ENCODE data around the gene C16orf92.
A peak's percentile ranks its signal among the peaks of the same experiment; 100 is the strongest.
"Not testable (repeated sequence)": the region's sequence is repeated elsewhere in the genome, so short reads cannot be mapped to it uniquely, and the experiment has no call there.

Gene C16orf92

DNA sequence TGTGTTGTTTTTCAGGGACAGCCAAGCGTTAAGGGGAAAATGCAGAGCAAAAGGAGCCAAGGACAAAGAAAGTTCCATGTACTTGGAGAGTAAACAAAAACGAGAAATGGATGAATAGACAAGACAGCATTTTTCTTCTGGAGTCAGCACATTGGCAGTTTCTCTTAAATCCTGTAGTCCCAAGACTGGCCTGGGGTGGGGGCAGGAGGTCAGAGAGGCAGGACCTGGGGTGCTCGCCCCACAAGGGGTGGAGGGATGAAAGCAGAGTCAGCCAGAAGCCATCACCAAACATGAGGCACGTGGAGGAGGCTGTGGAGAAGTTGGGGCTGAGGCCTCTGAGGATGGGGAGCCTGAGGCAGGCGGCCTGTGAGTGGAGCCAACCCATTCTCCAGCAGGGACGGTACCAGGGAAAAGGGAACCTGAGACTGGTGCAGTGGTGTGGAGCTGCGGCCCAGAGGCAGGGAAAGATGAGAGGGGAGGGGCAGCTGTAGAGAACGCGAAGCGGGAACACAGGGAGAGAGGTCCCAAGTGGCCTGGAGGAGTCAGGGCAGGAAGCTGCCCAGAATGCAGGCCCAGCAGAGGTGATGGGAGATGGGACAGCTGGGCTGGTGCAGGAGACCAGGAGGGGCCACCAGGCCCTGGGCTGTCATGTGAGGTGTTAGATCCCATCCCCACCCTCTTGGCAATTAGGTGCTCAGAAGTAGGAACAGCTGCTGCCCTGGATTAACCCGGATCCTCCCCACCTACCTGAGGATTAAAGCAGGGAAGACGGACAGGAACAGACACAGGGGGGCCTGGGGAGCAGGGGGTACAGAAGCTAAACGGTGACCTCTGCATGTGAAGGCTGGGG, 4.8 kb downstream of the C16orf92 start:
- no peak for DNase-seq

DNA sequence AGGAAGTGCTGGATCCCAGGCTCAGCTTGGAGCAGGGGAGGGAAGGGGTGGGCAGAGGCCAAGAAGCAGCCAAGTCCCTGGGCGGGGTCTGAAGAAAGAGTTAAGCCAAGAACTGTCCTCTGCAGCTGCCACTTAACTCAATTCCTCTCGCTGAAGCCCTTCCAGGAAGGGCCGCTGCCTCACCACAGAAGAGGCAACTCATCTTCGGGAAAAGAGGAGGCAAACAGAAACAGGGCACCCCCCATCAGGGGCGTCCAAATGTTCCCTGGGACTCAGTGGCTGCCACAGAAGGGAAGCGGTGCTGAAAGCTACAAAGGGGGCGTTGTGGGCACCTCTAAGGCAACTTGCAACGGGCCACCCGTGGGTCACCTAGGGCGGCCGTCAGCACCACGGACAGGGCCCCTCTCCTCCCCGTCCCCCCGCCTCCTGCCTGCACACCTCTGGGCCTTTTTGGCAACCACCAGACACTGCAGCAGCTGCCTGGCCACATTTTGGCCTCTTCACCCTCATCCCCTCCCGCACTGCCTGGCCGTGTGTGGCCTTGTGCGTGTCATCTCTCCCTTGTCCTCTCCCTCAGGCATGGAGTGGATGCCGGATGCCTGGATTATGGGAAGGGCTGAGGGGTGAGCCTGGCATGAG, 5.6 kb downstream of the C16orf92 start:
- no peak for DNase-seq

DNA sequence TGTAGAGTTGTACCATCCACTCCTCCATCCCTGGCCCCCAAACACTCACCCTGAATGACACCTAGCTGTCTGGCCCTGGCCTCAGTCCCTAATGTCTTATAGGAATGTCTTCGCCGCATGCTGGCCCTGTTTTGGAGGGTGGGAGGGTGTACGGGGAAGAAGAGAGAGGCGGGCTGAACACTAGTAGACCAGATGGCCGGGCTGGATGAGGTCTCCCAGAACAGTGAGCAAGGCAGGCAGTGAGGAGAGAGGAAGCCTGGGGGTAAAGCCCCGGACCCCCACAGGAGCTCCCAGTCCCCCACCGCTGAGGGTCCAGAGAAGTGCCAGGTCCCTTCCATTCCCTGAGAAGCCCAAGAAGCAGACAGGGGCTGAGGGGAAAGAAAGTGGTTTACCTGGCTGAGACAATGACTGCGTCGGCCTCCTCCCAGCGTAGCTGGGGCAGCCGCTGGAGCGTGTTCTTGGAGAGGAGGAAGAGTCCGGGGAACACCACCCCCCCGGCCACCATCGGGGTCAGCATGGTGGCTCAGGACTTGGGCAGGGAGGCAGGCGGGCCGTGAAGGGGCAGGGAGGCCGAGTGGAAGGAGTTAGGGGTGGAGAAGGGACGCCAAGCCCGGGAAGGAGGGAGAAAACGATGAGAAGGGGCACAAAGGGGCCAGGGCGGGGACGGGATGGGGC, 7.2 kb downstream of the C16orf92 start:
- no peak for DNase-seq

DNA sequence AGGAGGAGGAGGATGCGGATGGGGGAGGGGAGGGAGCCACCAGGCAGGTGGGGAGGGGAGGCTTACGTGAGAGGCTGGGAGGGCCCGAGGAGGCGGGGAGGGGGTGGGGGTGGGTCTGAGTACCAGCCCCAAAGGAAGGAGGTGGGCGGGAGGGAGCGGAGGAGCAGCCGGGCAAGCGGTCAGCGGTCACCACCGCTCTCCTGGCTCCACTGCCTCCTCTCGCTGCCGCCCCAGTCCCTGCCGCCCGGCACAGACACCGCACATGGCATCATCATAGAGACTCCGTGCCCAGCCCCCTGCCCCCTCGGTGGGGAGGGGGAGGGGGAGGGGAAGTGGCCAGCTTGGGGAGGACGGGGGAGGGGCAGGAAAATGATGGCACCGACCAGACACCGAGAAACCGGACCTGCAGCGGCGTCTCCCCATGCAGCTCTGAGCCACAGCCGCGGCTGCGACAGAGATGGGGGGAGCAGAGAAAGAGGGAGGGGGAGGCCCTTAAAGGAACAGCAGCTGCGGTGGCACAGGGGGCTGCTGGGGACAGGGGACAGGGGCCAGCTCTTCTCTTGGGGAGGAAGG, 7.9 kb downstream of the C16orf92 start, which contains the start of gene TLCD3B:
Gene TLCD3B (minus strand): TSS at position 431 of the 573 bp plus-strand sequence. CDS start 744 bp downstream, outside the sequence.
- DNase-seq = peak; percentile 73

DNA sequence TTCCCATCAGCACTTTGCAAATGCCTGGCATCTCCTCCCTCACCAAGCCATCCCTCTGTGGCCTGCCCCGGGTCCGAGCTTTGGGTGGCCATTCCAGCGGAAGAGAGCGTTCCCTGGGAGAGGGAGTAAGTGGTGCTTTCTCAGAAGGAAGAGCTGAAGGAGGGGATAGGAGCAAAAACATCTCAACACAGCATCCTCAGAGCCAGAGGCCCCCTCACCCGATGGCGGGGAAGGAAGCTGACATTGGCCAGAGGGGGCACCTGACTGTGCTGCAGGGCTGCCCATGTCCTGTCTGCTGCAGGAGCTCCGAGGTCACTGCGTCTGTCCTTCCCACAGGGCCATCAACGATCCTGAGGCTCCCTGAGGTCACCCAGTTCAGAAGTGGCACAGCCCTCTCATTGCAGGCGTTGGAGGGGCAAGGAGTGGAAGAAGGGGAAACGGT, 8.5 kb downstream of the C16orf92 start:
- peak; percentile 30 for DNase-seq

DNA sequence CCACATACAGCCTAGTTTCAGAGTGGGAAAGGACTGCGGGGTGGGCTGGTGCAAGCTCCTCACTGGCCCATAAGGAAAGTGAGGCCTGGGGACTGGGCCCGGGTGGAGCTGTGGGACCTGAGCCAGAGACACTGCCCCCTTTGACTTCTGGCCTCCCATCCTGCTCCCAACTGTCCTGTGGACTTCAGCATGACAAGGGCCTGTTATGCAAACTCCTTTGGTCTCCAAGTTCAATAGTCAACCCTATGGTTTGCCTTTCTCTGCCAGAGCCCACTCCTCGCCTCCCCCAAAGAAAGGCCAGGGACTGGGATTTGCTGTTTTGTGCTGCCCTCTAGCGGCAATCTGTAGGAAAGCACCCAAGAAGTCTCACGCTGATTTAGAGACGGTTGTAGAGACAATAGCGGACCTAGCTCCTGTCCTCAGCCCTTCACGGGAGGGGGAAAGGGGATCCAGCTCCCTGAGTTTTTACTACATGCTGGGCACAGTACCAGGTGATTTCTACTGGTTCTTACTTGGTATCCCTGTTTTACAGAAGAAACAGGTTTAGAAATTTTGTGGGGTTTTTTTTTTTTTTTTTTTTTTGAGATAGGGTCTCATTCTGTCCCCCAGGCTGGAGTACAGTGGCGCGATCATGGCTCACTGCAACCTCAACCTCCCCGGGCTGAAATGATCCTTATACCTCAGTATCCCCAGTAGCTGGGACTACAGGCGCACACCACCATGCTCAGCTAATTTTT, 9.3 kb downstream of the C16orf92 start:
- peak; percentile 85 for DNase-seq

DNA sequence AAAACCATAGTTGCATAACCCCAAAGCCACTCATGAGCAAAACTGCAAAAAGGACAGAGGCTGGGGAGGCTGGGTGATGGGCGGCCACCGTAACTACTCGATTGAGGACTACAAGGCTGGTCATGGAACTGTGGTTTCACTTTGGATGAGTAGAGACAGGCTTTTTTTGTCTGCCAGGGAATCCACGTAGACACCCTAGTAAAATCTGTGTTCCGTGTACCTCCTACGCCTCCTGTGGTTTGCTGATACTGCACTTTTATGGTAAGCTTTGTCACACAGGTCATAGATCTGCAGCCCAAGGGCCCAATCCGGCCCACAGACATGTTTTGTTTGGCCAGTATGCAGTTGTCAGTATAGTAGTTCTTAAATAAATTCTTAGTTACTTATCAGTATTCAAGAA, 10.3 kb downstream of the C16orf92 start:
- no peak for DNase-seq

DNA sequence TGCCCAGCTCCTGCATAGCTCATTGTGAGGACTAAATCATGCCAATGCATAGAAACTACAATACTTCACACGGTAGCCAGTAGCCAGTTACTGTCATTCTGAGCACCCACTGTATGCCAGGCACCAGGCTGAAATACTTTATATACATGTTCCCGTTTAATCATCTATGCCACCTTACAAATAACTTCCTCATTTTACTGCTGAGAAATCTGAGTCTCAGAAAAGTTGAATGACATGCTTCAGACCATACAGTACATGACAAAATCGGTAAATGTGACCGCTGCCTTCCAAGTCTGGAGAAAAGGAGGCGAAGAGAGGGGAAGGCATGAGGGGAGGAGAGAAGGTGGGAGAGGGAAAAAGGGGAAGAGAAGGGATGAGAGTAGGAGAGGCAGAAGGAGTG, 17.2 kb downstream of the C16orf92 start:
- no peak for DNase-seq

DNA sequence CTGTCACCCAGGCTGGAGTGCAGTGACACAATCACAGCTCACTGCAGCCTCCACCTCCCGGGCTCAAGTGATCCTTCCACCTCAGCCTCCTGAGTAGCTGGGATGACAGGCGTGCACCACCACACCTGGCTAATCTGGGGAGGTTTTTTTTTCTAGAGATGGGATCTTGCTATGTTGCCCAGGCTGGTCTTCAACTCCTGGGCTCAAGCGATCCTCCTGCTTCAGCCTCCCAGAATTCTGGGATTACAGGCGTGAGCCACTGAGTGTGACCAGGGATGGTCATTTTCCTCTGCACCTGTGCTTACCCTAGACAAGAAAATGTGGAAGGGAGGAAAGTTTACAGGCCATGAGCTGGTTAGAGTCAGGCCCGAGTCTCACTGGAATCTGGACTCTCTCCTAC, 17.7 kb downstream of the C16orf92 start:
- not testable (repeated sequence) for DNase-seq

DNA sequence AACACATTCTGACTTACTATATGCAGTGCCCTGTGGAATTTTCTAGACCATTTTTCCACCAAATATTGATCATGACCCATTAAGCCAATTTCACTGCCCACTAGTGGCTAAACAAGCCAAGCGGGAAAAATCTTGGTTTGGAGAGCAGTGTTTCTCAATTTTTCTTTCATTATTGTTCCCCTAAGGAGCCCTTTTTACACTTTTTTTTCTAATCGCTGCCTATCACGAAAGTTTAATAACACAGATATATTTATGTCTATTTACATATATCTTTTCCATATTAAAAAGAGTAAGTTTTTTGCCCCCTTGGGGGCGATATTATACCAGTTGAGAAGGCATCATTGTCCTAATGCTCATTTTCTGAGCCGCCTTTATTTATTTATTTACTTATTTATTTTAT, 18.8 kb downstream of the C16orf92 start:
- DNase-seq = no peak

DNA sequence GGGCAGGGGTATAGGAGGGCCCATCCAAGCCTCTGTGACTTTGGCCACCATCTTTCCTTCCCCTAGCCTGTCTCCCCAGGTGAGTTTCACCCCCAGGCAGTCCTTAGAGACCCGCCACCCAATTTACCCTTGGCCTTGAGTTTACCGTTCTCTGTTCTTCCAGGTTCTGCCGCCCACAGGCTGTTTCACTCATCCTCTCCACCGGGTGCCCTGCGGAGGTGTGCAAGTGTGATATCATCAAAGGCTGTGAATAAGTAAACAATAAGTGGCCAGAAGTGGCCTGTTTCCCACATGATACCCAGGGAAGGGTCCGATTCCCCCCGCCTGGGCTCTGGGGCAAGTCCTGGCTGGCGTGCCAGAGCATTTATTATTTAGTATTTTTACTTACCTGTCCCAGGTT, 23.2 kb downstream of the C16orf92 start:
- no peak for DNase-seq

DNA sequence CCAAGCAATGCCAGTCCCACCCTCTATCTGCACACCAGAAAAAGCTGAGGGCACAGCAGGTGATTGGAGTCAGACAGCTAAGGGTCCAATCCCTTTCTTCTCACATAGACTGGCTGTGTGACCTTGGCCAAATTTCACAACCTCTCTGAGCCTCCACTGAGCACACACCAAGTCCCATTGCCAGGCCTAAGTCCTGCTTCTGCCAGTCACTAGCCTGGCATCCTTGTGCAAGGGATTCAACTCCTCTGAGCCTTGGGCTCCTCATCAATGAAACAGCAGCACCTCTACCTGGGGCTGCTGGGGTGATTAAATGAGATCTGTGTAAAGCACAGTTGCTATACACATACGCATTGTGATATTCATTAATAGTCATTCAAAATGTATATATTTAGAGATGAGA, 23.6 kb downstream of the C16orf92 start:
- no peak for DNase-seq

DNA sequence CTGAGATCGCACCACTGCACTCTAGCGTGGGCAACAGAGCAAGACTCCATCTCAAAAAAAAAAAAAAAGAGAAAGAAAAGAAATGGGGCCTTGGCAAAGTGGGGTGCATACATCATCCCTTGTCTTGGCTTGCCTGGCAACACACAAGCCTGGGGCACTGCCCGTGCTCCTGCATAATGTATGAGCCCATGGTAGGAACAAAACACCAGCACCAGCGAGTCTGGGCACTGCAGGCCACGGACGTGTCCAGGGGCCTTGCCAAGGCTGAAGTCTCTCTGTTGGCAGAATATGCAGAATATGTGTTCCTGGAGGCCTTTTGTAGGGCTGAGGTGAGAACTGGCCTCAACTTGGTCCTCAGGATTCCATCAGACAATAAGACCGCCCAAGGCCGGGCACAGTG, 26.9 kb downstream of the C16orf92 start:
- no peak for DNase-seq

DNA sequence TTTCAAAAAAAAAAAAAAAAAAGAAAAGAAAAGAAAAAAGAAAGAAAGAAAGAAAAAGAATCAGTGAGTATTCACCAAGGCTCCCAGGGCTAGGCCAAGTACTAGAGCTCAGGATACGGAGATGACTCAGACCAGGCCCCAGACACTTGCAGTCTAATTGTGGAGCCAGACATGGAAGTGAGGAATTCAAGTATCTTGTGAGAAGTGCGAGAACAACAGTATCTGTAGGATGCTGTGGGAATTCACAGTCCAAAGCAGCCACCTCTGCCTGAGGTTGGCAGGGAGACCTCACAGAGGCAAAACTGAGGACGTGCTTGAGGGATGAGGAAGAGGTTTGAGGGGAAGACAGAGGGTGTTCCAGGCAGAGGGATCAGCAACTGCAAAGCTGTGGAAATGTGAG, 28.5 kb downstream of the C16orf92 start:
- DNase-seq = no peak

DNA sequence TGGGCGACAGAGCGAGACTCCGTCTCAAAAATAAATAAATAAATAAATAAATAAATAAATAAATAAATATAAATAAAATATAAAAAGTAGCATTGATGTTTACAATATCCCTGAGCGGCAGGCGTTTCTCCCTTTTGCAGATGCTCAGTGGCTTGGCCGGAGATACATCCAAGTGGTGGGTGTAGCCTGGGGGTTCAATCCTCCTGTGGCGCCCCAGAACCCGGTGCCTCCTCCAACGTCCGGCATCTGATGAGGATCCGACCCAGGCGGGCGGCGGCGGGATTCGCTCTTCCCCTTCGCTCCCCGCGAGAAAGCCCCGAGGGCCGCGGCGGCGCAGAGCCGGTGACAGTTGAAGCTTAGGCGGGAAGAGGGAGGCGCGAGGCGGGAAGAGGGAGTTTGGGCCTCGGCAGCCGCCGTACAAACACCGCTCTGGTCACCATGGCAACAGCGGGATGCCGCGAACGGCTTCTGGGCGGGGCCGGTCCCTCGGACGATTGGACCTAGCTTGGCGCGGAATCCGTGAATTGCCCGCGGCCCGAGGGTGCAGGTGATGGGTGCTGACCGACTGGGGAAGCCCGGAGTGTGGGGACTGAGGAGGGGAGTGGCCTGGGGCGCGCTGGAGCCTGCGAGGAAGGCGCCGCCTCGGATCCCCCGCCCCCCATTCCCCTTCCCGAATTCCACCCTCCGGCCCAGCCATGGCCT, 29.8 kb downstream of the C16orf92 start:
- DNase-seq = peak; percentile 98

DNA sequence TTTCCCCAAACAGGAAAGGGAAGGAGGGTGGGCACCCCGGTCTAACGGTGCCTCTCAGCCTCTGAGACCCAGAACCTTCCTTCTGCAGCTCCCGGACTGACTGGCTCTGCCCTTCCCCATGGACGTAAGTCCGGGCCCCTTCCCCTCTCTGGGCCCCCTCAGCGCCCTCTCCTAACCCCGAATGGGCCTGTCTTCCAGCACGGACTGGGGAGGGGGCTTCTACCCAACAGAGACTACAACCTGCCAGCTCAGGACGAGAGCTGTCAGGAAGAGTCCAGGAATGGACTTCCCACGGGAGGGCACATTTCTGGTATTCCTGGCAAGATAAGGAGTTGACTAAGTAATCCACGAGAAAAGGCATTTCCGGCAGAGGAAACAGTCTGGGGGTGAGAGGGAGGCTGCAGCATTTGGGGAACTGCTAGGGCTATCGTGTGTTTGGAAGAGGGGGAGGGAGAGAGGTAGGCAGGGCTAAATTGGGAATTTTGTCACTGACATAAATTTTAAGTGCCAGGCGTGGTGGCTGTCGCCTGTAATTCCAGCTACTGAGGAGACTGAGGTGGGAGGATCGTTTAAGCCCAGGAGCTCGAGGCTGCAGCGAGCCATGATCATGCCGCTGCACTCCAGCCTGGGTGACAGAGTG, 30.5 kb downstream of the C16orf92 start:
- DNase-seq = peak; percentile 61

DNA sequence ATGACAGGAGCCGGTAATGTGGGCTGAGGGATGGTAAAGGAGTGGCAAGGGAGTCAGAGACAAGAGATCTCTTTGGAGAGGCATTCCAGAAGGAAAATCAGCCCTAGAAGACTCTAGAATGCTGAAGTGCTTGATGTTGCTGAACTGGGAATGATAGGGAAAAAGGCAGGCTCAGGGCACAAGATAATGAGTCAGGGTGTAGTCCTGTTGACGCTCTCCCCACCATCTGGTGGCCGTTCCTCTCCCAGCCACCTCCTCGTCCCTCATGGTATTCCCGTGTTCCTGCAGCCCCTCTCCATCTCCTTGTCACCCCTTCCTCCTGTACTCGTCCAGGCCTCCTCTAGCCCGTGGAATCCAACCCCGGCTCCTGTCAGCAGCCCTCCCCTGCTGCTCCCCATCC, 31.5 kb downstream of the C16orf92 start:
- no peak for DNase-seq

DNA sequence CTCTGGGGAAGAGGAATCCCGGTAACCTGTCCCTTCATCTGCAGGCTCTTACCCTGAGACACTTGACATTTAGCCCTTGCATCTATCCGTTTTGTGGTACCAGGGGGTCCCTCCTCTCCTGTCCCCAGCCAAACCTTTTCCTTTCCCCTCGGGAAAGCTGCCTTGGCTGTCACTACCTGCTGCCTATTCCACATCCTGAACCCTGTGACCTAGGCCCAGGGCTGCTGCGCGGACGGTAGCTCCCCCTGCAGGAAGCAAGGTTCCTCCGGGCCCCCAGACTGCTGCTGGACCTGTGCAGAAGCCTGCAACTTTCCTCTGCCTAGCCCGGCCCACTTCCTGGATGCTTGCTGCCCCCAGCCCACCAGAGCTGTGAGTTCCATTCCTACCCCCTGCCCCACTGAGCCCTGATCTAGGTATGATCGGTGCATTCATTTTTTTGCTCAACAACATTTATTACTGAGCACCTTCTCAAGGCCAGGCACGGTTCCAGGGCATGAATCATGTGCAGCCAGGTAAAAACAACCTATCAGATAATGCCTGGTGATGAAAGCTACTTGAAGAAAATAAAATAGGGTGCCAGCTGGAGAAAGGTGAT, 32.1 kb downstream of the C16orf92 start:
- no peak for DNase-seq

DNA sequence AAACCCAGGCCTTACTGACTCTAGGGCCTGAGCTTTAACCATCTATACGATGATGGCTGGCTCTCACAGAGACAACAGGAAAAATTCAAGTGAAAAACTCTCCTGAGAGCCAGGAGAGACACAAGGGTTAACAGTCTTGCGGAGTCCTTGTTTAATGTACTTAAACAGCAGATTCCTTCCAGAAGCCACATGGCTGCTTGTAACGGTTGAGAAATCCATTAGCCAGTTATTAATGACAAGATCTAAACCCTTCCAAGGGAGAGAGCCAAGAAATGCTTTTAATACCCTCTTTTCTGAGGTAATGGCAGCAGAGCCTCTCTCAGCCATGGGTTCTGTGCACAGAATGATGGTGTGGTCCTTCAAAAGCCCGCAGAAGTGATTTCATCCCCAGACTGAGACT, 37.3 kb downstream of the C16orf92 start:
- no peak for DNase-seq

DNA sequence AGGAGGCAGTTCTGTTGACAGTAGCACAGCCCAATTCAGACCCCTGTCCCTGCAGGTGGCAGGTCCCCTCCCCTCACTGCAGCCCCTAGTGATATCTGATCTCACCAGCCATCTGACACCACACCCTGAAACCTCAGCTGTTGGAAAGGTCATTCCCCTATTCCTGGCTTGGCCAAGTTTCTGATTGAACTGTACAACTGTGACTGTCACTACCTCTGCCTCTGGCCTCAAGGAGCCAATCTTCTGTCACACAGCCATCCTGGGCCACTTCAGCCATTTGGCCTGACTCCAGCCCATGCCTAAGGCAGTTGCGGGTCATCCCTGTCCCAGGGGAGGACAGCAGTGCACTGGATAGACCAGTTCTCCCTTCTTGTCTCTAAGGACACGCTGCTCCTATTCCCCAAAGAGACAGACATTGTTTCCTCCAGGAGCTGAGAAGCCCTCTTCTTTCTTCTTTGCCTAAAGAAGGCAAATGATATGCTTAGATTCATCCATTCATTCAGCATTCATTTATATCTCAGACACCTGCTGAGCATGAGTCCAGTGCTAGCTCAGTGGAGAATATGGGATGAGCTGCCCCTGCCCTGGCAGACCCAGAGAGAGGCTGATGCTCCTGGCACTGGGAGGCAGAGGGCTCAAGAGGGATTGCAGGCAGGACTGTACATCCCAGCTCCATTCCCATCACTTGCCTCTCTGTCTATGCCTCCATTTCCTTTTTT, 38.0 kb downstream of the C16orf92 start:
- DNase-seq = no peak

All from NCI-H146 (cell line).